NCI-H82 (cell line): ENCODE data around the gene ADAMTS10.
"Not testable (repeated sequence)": the region's sequence is repeated elsewhere in the genome, so short reads cannot be mapped to it uniquely, and the experiment has no call there.

ENCODE experiments used
- DNase-seq: peaks from one replicate; lab custom pipeline; 2025; lab: John Stamatoyannopoulos, UW

Gene ADAMTS10

DNA sequence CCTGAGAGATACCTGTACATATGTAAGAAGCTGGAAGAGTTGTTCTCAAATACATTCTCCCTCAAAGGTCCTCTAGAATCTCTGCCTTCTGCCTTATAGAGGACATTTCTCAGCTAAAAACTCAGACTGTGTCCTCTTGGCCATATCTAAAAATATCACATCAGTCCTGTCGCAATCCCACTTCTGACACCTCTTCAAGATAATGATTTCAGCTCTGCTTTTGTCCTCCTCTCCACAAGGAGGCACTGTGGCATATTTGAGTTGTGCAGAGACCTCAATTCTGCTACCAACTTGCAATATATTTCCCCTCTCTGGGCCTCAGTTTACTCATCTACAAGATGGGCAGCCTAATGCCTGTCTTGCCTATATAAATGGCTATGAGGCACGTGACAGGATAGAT, 16.6 kb downstream of the ADAMTS10 start:
- no peak for DNase-seq

DNA sequence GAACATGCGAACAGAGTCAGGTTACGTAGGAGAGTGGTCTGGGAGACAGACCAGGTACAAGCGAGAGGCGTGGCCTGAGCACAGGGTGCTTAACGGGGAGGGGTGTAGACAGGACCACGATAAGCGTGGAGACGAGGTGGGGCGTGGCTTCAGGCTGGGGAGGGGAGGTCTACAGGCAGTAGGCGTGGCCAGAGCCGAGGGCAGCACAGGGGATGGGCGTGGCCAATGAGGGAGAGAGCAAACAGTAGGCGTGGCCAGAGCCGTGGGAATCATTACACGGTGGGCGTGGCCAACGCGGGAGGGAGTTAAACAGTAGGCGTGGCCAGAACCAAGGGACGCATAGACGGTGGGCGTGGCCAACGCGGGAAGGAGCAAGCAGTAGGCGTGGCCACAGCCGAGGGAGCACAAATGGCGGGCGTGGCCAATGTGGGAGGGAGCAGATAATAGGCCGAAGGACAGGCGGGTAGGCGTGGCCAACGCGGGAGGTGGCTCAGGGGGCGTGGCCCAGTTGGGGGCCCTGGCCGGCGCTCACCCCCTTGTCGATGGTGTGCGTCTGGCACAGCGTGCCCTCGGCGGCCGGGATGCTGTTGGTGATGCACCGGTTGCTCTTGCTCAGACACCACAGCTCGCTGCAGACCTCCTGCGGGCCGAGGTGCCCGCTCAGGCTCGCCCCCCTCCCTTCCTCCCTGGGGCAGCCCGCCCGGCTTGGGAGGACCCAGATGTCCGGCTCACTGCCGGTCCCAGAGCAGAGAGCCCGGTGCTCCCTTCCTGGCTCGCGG, 18.1 kb downstream of the ADAMTS10 start:
- DNase-seq, result peak; percentile 64

DNA sequence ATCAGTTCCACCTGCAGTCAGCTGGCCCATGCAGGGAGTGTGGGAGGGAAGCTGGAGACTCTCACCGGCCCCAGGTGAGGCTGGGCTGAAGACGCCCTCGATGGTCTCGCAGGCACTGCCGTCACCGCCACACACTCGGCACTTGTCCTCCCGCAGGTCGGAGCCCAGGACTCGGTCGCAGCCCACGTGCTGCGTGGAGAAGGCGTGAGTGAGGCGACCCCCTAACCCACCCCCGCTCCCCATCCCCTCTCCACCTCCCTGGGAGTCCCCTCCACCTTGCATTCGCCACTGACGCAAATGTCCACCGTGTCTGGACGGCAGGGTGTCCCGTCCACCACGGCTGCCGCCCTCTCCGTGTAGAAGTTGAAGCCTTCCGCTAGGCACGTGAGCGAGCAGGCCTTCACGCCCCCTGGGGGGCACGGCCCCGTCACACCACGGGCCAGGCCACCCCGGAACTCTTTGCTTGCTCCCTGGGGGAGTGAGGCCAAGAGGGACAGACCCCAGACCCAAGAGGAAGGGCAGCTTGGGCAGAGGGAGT, 21.3 kb downstream of the ADAMTS10 start:
- no peak for DNase-seq

- DNase-seq, result peak; percentile 63
Measured at GRCh38 chr19:8585894-8586750, 24.4 kb downstream of the ADAMTS10 start.

GRCh38 chr19:8584965-8585893, 25.3 kb downstream of the ADAMTS10 start:
- DNase-seq, result no peak

DNA sequence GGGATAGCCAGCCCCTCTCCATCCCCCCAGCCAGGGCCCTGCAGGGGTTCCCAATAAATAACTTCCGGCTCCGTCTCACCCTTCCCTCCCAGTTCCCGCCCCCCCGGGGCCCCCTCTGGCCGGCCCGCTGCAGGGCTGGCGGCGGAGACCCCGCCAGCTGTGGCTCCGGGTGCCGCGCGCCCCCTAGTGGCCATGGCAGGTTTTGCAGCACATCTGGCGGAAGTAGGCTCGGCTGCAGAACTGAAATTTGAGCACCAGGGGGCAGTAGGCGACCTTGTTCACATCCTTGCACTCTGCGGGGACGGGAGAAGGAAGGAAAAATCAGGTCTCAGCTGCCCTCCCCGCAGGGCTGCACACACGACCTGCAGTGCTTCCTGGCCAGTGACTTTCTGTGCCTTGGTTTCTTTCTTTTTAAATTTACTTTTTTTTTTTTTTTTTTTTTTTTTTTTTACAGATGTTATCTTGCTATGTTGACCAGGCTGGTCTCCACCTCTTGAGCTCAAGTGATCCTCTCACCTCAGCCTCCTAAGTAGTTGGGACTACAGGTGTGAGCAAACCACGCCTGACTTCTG, 29.7 kb downstream of the ADAMTS10 start:
- peak; percentile 76 for DNase-seq

GRCh38 chr19:8578642-8579265, 31.8 kb downstream of the ADAMTS10 start:
- DNase-seq, result peak; percentile 80

DNA sequence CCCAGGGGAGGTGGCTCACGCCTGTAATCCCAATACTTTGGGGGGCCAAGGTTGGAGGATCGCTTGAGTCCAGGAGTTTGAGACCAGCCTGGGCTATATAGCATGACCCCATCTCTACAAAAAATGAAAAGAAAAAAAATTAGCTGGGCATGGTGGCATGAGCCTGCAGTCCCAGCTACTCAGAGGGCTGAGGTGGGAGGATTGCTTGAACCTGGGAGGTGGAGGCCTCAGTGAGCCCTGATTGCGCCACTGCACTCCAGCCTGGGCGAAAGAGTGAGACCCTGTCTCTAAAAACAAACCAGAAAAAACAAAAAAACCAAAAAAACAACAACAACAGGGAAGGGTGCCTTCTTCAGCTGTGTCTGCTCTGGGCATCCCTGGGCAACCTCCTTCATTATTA, 32.8 kb downstream of the ADAMTS10 start:
- DNase-seq, result no peak

- DNase-seq, result no peak
Measured at GRCh38 chr19:8577247-8577646, 33.3 kb downstream of the ADAMTS10 start, which contains the start of gene MYO1F. Gene MYO1F, minus strand, starts transcription at chr19:8577442. Its CDS starts 133 bp downstream, at chr19:8577309.

DNA sequence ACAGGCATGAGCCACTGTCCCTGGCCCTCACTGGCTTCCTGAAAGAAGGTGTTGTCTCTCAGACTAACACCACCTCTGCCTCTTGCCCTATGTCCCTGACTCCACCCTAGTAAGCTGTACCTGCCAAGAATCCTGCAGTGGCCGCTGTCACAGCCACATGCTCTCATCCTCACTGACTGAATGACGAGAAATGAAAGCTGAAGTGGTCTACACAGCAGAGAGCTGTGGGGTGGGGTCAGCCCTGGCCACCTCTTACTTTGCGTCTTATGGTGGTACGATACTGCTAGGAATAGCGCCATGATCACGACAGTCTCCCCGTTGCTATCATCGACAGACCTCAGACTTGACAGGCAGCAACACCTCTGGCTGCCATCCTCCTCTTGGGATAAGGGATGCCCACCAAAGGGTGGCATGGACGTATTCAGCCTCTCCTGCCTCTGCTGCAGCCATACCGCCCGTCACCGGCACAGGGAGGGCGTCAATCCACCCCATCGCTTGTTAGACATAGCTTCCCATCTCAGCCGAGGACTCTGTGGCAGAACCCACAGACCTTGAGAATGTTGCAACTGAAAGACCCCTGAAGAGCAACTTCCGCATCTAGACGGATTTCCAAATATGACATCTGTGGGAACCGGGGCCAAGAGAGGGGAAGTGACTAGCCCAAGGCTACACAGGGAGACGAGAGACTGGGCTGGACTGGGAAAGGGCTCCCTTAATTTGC, 34.1 kb downstream of the ADAMTS10 start:
- no peak for DNase-seq

- no peak for DNase-seq
Measured at GRCh38 chr19:8575467-8575997, 35.0 kb downstream of the ADAMTS10 start.

DNA sequence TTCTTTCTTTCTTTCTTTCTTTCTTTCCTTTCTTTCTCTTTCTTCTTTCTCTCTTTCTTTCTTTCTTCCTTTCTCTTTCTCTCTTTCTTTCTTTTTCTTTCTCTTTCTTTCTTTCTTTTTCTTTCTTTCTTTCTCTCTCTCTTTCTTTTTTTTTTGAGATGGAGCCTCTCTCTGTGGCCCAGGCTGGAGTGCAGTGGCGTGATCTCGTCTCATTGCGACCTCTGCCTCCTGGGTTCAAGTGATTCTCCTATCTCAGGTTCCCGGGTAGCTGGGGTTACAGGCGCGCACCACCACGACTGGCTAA, 35.9 kb downstream of the ADAMTS10 start:
- not testable (repeated sequence) for DNase-seq

- no peak for DNase-seq
Measured at GRCh38 chr19:8573316-8573715, 37.2 kb downstream of the ADAMTS10 start.

GRCh38 chr19:8571006-8571411, 39.5 kb downstream of the ADAMTS10 start:
- DNase-seq, result no peak

- DNase-seq, result no peak
Measured at GRCh38 chr19:8569066-8569771, 41.3 kb downstream of the ADAMTS10 start.

GRCh38 chr19:8567522-8568172, 42.9 kb downstream of the ADAMTS10 start:
- no peak for DNase-seq

- no peak for DNase-seq
Measured at GRCh38 chr19:8566855-8567254, 43.7 kb downstream of the ADAMTS10 start.

DNA sequence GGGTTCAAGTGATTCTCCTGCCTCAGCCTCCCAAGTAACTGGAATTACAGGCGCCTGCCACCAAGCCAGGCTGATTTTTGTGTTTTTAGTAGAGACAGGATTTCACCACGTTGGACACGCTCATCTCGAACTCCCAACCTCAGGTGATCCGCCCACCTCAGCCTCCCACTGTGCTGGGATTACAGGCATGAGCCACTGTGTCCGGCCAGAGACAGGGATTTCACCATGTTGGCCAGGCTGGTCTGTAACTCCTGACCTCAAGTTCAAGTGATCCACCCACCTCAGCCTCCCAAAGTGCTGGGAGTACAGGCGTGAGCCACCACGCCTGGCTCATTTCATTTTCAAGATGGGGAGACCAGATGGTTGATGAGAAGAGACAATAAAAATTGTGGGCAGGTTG, 45.6 kb downstream of the ADAMTS10 start:
- DNase-seq, result not testable (repeated sequence)
